Common myeloid progenitor, CD34-positive (primary cell): ENCODE data around the gene AFF3.

Experiments
- CTCF ChIA-PET: fragments of 350-600 bp; sonication (Branson Sonifier 250); formaldehyde crosslinking; loops from one replicate; lab custom pipeline; 2021; ENCODE audit warnings: antibody characterized with exemption; lab: Charles Lee
- POLR2A ChIA-PET: fragments of 350-600 bp; sonication (Branson Sonifier 250); formaldehyde crosslinking; loops from one replicate; lab custom pipeline; 2021; ENCODE audit warnings: antibody characterized with exemption; lab: Charles Lee
- DNase-seq, 3 donors: peaks; one replicate each; pipeline versions ENCODE4 v3.0.0 to v3.0.0-alpha.2; 2013
- H3K27ac ChIP-seq, 2 experiments: 1 replicate in 1 of 2; 2 replicates in 1 of 2; pipeline ENCODE4 v1.7.0; 2013; ENCODE audit warnings: inconsistent platforms in 2 of 2, low read length in 2 of 2, mild to moderate bottlenecking in 2 of 2, low read depth in 1 of 2, moderate library complexity in 1 of 2; ENCODE audit not compliant: severe bottlenecking in 2 of 2, insufficient read depth in 1 of 2, poor library complexity in 1 of 2
- H3K27me3 ChIP-seq, 5 experiments: replicated peaks in 2 of 5; 1 replicate in 3 of 5; 2 replicates in 2 of 5; pipeline versions ENCODE4 v1.6.1 to v1.7.0; 2013; ENCODE audit warnings: low read length in 4 of 5, mild to moderate bottlenecking in 2 of 5, moderate library complexity in 2 of 5, inconsistent platforms in 1 of 5; ENCODE audit not compliant: insufficient read depth in 5 of 5, control insufficient read depth in 4 of 5
- H3K36me3 ChIP-seq, 4 experiments: 1 replicate in 2 of 4; 2 replicates in 2 of 4; pipeline versions ENCODE4 v1.6.1 to v1.7.0; 2013; ENCODE audit warnings: low read length in 3 of 4, control low read depth in 1 of 4, mild to moderate bottlenecking in 1 of 4; ENCODE audit not compliant: control insufficient read depth in 4 of 4, insufficient read depth in 4 of 4
- H3K4me1 ChIP-seq, 4 experiments: 1 replicate in 3 of 4; 2 replicates in 1 of 4; pipeline versions ENCODE4 v1.6.1 to v1.7.1; 2013; ENCODE audit warnings: low read length in 3 of 4, mild to moderate bottlenecking in 3 of 4, control low read depth in 1 of 4, inconsistent platforms in 1 of 4, moderate library complexity in 1 of 4; ENCODE audit not compliant: control insufficient read depth in 4 of 4, insufficient read depth in 4 of 4; ENCODE audit errors: control extremely low read depth in 1 of 4
- H3K4me3 ChIP-seq, 7 experiments: 1 replicate in 4 of 7; 2 replicates in 3 of 7; pipeline versions ENCODE4 v1.5.1 to v1.7.0; 2013; ENCODE audit warnings: mild to moderate bottlenecking in 7 of 7, low read length in 6 of 7, moderate library complexity in 6 of 7, inconsistent platforms in 2 of 7, low read depth in 2 of 7, control low read depth in 1 of 7; ENCODE audit not compliant: insufficient read depth in 4 of 7, control insufficient read depth in 1 of 7; ENCODE audit errors: extremely low read depth in 1 of 7
- H3K9me3 ChIP-seq, 5 experiments: 1 replicate in 4 of 5; 2 replicates in 1 of 5; pipeline versions ENCODE4 v1.6.1 to v1.7.1; 2013; ENCODE audit warnings: low read length in 4 of 5, mild to moderate bottlenecking in 2 of 5, inconsistent platforms in 1 of 5, low read depth in 1 of 5, moderate library complexity in 1 of 5; ENCODE audit not compliant: control insufficient read depth in 4 of 5, insufficient read depth in 2 of 5; ENCODE audit errors: control extremely low read depth in 1 of 5
- WGBS: methylation state at CpG from one replicate; pipeline ENCODE4 v1.1.5; 2013; ENCODE audit not compliant: insufficient coverage; 5-methylcytosine and 5-hydroxymethylcytosine counted together

Gene AFF3

GRCh38 chr2:99851089-99851488 lies 291.3 kb downstream of the AFF3 start:
- no peak for DNase-seq
- POLR2A ChIA-PET: interaction anchor here (0.6 kb wide), 1 partner anchor 9 kb away, joined by 3 read pairs; no protein-coding TSS in a partner anchor
- H3K27me3 ChIP-seq: no peaks in the 10 kb centered on the region
- no peak overlapping the region for H3K4me3 ChIP-seq
- no peaks in the 10 kb centered on the region for H3K4me1 ChIP-seq
- peaks cover 0 to 2% (median 0%) of the 10 kb centered on the region in 5 experiments for H3K9me3 ChIP-seq
- CTCF ChIA-PET: interaction anchor here (1.1 kb wide), 1 partner anchor 10 kb away, joined by 3 read pairs; no protein-coding TSS in a partner anchor
- WGBS: no CpG with 5 or more reads among the region's 2 CpGs
- H3K27ac ChIP-seq: no peak overlapping the region
- H3K36me3 ChIP-seq: no peaks in the 10 kb centered on the region

GRCh38 chr2:99850084-99850710 lies 292.2 kb downstream of the AFF3 start:
- CTCF ChIA-PET: interaction anchor here (0.7 to 1.2 kb wide), 3 partner anchors 9 to 11 kb away, joined by 3 read pairs; no protein-coding TSS in a partner anchor

GRCh38 chr2:99846462-99847107 lies 295.8 kb downstream of the AFF3 start:
- Histone ChIP-seq H3K4me1 (peaks cover 0 to 3% (median 2%) of the 10 kb centered on the region in 4 experiments), H3K9me3 (no peaks in the 10 kb centered on the region), H3K4me3 (no peak overlapping the region), H3K27me3 (no peaks in the 10 kb centered on the region), H3K36me3 (no peaks in the 10 kb centered on the region), H3K27ac (no peak overlapping the region)
- no peak for DNase-seq
- 94% methylated on average over 3 of the region's 5 CpGs for WGBS
- POLR2A ChIA-PET: no interaction called here
- CTCF ChIA-PET: no interaction called here

More at GRCh38 chr2:99850084-99850710, 292.2 kb downstream of the AFF3 start:
- Histone ChIP-seq H3K9me3 (no peaks in the 10 kb centered on the region), H3K27ac (no peak overlapping the region), H3K27me3 (no peaks in the 10 kb centered on the region), H3K4me1 (no peaks in the 10 kb centered on the region), H3K4me3 (no peak overlapping the region), H3K36me3 (no peaks in the 10 kb centered on the region)
- WGBS: 100% methylated on average over 4 of the region's 5 CpGs
- no peak for DNase-seq
- POLR2A ChIA-PET: no interaction called here

GRCh38 chr2:99845296-99845695 lies 297.1 kb downstream of the AFF3 start:
- DNase-seq: no peak
- WGBS: 100% methylated on average over 4 of the region's 5 CpGs
- Histone ChIP-seq H3K4me1 (peaks cover 0 to 14% (median 5%) of the 10 kb centered on the region in 4 experiments), H3K27me3 (no peaks in the 10 kb centered on the region), H3K36me3 (no peaks in the 10 kb centered on the region), H3K4me3 (no peak overlapping the region), H3K27ac (no peak overlapping the region), H3K9me3 (no peaks in the 10 kb centered on the region)
- POLR2A ChIA-PET: no interaction called here
- CTCF ChIA-PET: no interaction called here

DNA sequence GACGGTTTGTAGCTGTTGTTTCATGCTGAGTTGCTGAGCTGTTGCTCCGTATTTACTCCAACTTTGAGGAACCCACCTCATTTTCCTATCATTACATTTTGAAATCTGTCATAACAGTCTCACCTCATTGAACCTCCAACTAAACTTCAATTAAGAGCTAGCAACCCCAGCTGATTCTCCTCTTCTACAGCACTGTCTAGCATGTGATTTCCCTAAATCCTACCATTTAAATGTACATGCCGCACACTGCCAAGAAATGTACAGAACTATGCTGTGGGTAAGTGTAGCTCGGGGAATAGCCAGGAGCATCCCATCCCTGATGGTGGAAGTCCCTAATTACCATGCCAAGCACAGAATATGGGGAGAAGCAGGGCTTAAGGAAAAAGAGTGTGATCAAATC lies 299.9 kb downstream of the AFF3 start:
- POLR2A ChIA-PET: interaction anchor here (0.6 kb wide), 1 partner anchor 9 kb away, joined by 3 read pairs; no protein-coding TSS in a partner anchor
- CTCF ChIA-PET: interaction anchor here (0.9 to 5.4 kb wide), 3 partner anchors 22 to 114 kb away, joined by 3 to 40 read pairs (median 4); no protein-coding TSS in a partner anchor
- Histone ChIP-seq H3K4me3 (no peak overlapping the region), H3K27me3 (no peaks in the 10 kb centered on the region), H3K4me1 (peaks cover 0 to 27% (median 12%) of the 10 kb centered on the region in 4 experiments), H3K9me3 (no peaks in the 10 kb centered on the region), H3K27ac (no peak overlapping the region), H3K36me3 (no peaks in the 10 kb centered on the region)
- DNase-seq: no peak
- WGBS: 92% methylated on average over 3 of the region's 4 CpGs

DNA sequence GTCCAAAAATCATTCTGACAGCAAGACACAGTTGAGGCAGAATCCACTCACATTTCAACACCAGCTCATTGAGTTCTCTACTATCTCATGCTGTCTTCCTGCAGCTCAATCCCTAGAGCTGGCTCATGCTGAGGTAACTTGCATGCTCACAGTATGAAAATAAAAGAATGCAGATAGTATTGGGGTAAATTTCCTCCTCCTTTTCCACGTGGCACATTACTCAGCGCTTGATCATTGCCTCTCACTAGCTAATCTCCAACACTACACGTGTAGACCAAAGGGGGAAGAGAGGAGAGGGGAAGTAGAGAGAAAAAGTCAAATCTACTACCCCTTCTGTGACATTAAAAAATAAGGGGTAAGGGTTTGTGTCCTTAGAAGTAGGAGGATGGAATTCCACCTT lies 300.6 kb downstream of the AFF3 start:
- Histone ChIP-seq H3K4me3 (no peak overlapping the region), H3K36me3 (no peaks in the 10 kb centered on the region), H3K4me1 (peaks cover 0 to 34% (median 19%) of the 10 kb centered on the region in 4 experiments), H3K27me3 (no peaks in the 10 kb centered on the region), H3K9me3 (no peaks in the 10 kb centered on the region), H3K27ac (no peak overlapping the region)
- peak in 1 of 3 donors; percentile 48 for DNase-seq
- WGBS: no CpG with 5 or more reads among the region's 3 CpGs
- ChIA-PET CTCF (interaction anchor here (0.7 to 5.4 kb wide), 8 partner anchors 8 to 404 kb away, joined by 3 to 40 read pairs (median 4); no protein-coding TSS in a partner anchor), POLR2A (no interaction called here)

- no peak overlapping the region for H3K4me3 ChIP-seq
- DNase-seq: peak in 2 of 3 donors; percentile 66 to 81
- no peaks in the 10 kb centered on the region for H3K27me3 ChIP-seq
- no peak overlapping the region for H3K27ac ChIP-seq
- no CpG with 5 or more reads among the region's 3 CpGs for WGBS
- peaks cover 0 to 36% (median 19%) of the 10 kb centered on the region in 4 experiments for H3K4me1 ChIP-seq
- no peaks in the 10 kb centered on the region for H3K36me3 ChIP-seq
- H3K9me3 ChIP-seq: no peaks in the 10 kb centered on the region
- POLR2A ChIA-PET: no interaction called here
- CTCF ChIA-PET: interaction anchor here (0.7 to 5.4 kb wide), 7 partner anchors 9 to 115 kb away, joined by 3 to 40 read pairs (median 4); no protein-coding TSS in a partner anchor
These were observed 301.6 kb downstream of the AFF3 start for GRCh38 chr2:99840831-99841230.
